Measurements from ENCODE around the gene TRABD2A.
"Not testable (repeated sequence)": the region's sequence is repeated elsewhere in the genome, so short reads cannot be mapped to it uniquely, and the experiment has no call there.

Gene TRABD2A

DNA sequence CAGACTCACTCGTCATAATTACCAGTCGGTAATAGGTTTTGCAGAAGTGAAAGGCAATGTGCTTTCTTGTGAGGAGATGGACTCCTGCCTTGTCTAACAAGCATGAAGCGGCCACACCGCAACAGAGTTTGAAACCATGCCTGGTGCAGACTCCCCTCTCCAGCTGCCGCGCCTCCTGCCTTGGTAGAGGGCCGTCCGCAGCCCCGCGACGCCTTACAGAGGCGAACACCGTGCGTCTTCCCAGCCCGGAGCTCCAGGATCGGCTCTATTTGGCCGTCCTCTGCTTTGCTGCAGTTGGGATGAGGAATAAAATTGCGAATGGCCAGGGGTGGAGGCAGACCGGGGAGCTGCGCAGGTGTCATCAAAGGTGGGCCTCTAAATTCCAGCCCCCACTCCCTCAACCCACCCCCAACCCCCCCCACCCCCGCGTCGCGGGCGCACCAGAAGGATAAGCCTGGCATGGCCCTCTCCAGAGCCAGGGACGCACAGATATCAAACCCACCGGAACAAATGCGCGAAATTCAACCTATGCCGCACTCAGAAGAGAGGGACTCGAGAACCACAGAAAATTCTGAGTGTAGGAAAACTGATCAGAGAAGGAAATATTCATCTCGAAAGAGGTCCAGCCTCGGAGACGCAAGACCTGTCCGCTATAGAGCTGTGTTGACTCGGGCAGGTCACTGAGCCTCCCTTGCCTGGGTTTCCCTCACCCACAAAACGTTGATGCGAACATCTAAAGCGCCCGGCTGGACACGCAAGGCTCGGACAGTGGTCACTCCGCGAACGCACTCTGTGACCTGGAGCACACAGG is 1.1 kb downstream of the TRABD2A start:
- no peak for DNase-seq (ENCODE audit: low read depth)

DNA sequence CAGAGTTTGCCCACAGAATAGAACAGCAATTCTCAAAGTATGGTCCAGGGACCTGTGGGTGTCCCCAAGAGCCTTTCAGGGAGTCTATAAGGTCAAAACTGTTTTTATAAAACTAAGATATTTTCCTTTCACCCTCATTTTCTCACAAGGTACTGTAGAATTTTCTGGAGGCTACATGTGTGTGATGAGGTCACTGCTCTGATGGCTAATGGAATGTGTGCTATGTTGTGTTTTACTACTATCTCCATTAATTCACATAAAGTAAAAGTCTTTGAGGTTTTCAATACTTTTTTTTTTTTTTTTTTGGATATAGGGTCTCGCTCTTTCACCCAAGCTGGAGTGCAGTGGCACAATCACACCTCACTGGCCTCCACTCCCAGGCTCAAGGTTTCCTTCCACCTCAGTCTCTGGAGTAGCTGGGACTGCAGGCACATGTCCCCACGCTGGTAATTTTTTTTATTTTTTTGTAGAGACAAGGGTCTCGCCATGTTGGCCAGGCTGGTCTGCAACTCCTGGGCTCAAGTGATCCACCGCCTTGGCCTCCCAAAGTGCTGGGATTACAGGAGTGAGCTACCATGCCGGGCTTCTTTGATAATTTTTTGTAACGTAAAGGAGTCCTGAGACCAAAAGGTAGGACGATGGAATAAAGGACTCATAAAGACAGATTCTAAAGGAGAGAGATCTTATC is 1.8 kb downstream of the TRABD2A start:
- DNase-seq (ENCODE audit: low read depth): no peak

- no peak for DNase-seq (ENCODE audit: low read depth)
Measured at GRCh38 chr2:84878459-84878858, 2.4 kb downstream of the TRABD2A start.

DNA sequence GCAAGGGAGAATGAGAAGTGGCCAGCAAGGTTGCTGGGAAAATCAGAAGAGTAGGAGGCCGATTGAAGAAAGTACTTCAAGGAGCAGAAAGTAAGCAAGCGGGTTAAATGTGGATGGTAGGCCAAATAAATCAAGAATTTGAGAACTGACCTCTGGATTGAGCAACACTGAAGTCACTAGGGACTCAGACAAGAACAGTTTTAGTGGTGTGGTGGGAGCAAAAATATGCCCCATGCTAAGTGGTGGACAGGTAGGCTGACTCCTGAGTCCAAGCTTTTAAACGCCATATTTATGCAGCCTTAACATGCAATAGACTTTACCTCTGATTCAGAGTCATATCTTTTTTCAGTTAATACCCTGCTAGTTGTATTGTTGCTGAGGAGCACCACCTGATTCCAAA is 4.5 kb downstream of the TRABD2A start:
- no peak for DNase-seq (ENCODE audit: low read depth)

DNA sequence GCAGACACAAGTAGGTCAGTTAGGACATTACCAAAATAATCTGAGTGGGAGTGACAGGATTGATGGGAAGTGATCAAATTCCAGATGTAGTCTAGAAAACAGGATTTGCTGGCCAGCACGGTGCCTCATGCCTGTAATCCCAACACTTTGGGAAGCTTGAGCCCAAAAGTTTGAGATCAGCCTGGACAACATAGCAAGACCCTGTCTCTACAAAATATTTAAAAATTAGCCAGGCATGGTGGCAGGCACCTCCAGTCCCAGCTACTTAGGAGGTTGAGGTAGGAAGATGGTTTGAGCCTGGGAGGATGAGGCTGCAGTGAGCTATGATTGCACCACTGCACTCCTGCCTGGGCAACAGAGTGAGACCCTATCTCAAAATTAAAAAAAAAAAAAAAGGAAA is 5.3 kb downstream of the TRABD2A start:
- not testable (repeated sequence) for DNase-seq (ENCODE audit: low read depth)

DNA sequence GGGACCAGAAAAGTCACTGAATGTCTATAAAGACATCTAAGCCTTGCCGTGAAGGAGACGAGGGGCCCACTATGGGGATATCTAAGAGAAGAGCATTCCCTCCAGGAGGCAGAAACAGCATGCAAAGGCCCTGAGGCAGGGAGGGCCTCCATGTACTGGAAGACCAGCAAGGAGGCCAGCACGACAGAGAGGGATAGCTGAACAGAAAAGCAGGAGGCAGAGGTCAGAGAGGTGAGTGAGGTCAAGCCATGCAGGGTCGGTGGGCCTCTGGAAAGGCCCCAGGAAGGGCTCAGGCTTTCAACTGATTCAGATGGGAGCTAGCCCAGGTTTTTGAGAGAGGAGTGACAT is 5.7 kb downstream of the TRABD2A start:
- DNase-seq (ENCODE audit: low read depth): no peak

DNA sequence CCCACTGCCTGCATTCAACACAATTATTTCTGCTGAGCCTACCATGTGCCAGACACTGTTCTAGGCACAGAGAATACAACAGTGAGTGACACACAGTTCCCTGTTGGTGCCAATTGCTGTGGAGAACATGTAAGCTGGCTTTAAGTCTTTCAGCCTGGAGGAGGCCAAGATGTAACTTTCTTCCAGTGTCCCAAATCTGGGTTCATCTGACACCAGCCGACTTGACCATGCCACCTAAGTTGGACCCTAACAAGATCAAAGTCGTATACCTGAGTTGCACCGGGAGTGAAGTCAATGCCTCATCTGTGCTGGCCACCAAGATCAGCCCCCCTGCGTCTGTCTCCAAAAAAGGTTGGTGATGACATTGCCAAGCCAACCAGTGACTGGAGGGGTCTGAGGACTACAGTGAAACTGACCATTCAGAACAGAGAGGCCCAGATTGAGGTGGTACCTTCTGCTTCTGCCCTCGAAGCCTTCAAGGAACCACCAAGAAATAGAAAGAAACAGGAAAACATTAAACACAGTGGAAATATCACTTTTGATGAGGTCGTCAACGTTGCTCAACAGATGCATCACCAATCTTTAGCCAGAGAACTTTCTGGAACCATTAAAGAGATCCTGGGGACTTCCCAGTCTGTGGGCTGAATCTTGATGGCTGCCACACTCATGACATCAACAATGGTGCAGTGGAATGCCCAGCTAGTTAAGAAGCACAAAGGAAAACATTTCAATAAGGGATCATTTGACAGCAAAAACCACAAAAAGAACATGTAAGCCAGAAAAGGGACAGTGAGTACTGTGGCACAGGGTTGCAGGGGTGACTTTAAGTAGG is 6.3 kb downstream of the TRABD2A start:
- no peak for DNase-seq (ENCODE audit: low read depth)

DNA sequence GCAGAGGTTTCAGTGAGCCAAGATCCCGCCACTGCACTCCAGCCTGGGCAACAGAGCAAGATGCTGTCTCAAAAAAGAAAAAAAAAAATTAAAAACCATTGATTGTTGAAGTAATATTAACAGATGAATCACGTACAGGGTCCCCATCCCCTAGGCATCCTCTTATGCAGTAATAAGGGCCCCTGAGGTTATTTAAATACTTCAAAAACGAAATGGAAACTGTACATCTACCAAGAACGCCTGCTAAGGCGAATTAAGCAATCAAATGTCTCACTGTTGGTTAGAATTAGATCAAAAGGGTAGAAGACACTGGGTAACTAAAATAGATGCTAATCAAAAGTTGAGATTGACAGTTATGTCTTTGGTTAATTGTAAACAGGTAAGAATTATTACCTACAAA is 7.5 kb downstream of the TRABD2A start:
- DNase-seq (ENCODE audit: low read depth): no peak

GRCh38 chr2:84872691-84873090 is 8.2 kb downstream of the TRABD2A start:
- not testable (repeated sequence) for DNase-seq (ENCODE audit: low read depth)

- DNase-seq (ENCODE audit: low read depth): no peak
Measured at GRCh38 chr2:84870306-84870705, 10.6 kb downstream of the TRABD2A start.

- not testable (repeated sequence) for DNase-seq (ENCODE audit: low read depth)
Measured at GRCh38 chr2:84868327-84868726, 12.6 kb downstream of the TRABD2A start.

GRCh38 chr2:84866122-84866521 is 14.8 kb downstream of the TRABD2A start:
- no peak for DNase-seq (ENCODE audit: low read depth)

GRCh38 chr2:84865181-84865783 is 15.6 kb downstream of the TRABD2A start:
- no peak for DNase-seq (ENCODE audit: low read depth)

DNA sequence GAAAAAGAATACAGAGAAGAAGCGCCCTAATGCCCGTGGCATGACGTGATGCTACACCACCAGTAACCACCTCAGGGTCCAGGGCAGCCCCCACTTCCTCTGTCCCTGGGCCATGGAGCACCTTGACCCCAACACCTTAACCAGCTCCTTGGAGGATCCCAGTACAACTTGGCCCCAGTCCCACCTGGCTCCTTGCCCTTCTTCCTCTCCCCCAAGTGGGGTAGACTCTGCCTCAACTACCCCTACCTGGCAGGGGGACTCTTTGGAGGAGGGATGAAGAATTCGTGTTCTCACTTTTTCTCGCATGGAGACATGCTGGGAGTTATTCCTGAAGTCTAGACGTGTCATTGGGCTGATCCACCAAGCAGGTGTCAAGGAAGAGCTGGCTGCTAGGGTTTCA is 18.9 kb downstream of the TRABD2A start:
- DNase-seq (ENCODE audit: low read depth): no peak

DNA sequence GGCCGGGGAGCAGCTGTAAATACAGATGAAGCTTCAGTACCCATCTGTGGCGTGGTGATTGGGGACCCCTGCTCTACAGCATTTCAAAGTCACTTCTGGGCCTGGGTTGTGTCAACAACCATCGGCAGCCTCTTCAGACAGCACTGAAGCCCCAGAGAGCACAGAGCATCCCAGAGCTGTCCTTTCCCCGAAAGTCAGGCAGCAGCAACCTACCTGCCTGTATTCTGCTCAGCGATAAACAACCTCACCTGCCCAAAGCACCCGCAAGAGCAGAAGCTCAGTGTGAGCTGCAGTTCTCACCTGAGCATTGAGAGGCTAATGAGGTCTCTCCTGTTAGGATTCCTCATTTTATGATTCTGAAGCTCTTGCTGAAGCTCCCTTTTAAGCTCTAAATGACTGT is 19.3 kb downstream of the TRABD2A start:
- DNase-seq (ENCODE audit: low read depth): no peak

- DNase-seq (ENCODE audit: low read depth): no peak
Measured at GRCh38 chr2:84858937-84859336, 21.9 kb downstream of the TRABD2A start.

DNA sequence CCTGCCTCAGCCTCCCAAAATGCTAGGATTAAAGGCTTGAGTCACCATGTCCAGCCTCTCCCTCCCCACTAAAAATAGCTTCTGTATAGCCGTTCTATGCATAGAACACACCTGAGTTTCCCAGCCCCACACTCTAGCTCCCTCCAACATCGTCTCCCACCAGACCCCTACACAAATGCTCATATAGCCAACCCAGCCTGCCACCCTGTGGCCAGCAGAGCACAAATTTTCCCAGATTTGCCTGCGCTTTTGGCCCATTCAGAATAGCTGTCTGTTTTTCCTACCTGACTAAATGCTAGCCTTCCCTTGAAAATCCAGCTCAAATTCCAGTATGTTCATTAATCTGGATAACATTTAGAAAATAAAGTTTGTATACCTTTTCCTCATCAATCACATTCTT is 22.8 kb downstream of the TRABD2A start:
- no peak for DNase-seq (ENCODE audit: low read depth)

DNA sequence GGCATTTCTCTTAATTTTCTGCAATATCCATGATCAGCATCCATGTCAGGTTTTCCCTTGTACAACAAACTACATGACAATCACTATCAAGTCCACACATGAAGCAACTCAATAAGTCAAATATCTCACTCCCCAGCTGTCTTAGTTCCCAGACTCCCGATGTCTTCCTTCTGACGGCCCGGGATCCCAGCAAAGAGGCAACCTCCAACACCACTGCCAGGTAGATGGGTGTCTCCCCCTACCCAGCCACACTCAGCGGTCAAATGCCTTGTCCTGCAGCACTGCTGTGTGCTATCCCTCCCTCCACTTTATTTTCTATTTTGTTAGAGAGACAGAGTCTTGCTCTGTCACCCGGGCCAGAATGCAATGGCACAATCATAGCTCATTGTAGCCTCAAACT is 23.3 kb downstream of the TRABD2A start:
- DNase-seq (ENCODE audit: low read depth): no peak

DNA sequence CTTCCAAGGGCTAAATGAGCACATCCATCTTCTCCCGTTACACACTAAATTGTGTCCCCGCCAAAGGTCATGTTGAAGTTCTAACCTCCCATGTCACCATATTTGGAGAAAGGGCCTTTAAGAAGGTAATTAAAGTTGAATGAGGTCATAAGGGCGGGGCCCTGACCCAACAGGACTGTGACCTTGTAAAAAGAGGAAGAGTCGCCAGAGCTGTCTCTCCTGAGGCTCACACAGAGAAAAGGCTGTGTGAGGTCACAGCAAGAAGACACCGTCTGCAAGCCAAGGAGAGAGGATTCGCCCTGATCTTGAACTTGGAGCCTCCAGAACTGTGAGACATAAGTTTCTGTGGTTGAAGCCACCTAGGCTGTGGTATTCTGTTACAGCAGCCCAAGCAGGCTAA is 24.1 kb downstream of the TRABD2A start:
- DNase-seq (ENCODE audit: low read depth): no peak

DNA sequence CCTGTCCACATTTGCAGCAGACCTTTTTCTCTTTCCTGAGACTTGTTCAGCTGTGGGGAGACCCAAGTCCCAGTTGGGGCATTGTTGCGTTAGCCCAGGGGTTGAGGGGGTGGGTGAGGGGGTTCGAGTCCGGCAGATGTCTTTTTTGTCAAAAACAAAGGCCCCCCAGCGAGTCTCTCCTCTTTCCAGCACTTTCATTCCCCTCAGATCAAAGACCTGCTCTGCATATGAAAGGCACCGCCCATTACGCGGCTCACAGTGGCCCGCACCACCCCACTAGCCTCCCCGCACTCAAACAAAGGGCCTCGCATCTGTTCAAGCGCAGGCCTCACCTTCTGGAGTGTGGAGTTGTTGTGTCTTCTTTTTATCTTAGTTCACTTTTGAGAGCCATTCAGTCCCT is 25.2 kb downstream of the TRABD2A start:
- no peak for DNase-seq (ENCODE audit: low read depth)

DNA sequence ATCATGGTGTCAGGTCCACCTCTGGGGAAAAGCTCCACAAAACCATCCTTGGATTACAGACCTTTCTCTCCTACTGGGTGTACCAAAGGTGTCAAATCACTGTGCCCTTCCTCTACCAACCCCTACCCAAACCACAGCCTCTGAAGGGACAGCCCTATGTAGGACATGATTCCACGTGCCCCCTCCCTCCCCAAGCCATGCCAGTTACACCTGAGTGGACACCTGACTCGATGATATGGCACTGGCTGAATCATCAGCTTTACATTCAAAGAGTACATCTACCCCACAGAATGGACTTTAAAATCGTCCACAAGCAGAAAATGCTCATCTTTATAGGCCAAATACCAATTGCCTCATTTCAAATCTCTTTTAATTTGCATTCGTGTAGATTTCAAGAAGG is 26.0 kb downstream of the TRABD2A start:
- DNase-seq (ENCODE audit: low read depth): no peak

GRCh38 chr2:84851876-84852275 is 29.0 kb downstream of the TRABD2A start:
- DNase-seq (ENCODE audit: low read depth): no peak

GRCh38 chr2:84850471-84850870 is 30.4 kb downstream of the TRABD2A start:
- DNase-seq (ENCODE audit: low read depth): no peak
